ENCODE data around the gene TOP2A. TPM values are rescaled to one million over a fixed set of nuclear protein-coding genes. Genes with fewer than 3 reads are reported as not detected.

Gene TOP2A
- total RNA-seq, 2 donors from 2014 or later: 46.2 to 124 TPM

DNA sequence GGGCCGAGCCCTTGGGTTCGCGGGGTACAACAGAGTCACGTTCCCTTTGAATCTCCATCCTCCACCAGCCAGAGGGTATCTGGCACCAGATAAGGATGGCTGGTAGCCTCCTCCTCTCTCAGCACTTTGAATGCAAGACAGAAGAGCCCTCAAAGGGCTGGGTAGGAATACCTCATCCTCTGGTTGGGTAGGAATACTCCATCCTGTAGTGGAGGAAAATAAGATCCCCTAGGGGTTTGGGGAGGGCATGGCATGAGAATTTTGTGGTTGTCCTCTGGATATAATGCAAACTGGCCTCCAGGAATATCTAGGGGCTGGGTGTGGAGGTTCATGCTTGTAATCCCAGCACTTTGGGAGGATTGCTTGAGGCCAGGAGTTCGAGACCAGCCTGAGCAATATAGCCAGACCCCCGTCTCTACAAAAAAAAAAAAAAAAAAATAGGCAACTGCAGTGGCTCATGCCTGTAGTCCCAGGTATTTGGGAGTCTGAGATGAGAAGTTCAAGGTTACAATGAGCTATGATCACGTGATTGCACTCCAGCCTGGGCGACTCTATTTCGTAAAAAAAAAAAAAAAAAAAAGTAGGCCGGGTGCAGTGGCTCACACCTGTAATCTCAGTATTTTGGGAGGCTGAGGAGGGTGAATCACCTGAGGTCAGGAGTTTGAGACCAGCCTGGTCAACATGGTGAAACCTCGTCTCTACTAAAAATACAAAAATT lies 28.2 kb upstream of the TOP2A start:
- peak overlapping the region; percentile 93 to 99 for H3K9ac ChIP-seq (ENCODE audit: low read depth in 2 of 2, low read length in 2 of 2)
- H3K27me3 ChIP-seq: no peaks in the 10 kb centered on the region
- peak overlapping the region; percentile 74 for H3K4me3 ChIP-seq
- no peaks in the 10 kb centered on the region for H3K36me3 ChIP-seq
- TF ChIP-seq, protein P1, sequence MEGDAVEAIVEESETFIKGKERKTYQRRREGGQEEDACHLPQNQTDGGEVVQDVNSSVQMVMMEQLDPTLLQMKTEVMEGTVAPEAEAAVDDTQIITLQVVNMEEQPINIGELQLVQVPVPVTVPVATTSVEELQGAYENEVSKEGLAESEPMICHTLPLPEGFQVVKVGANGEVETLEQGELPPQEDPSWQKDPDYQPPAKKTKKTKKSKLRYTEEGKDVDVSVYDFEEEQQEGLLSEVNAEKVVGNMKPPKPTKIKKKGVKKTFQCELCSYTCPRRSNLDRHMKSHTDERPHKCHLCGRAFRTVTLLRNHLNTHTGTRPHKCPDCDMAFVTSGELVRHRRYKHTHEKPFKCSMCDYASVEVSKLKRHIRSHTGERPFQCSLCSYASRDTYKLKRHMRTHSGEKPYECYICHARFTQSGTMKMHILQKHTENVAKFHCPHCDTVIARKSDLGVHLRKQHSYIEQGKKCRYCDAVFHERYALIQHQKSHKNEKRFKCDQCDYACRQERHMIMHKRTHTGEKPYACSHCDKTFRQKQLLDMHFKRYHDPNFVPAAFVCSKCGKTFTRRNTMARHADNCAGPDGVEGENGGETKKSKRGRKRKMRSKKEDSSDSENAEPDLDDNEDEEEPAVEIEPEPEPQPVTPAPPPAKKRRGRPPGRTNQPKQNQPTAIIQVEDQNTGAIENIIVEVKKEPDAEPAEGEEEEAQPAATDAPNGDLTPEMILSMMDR (IDR thresholded peaks at IDR 0.05): no peak
- peak overlapping the region; percentile 91 for H3K27ac ChIP-seq
- peaks cover 26% of the 10 kb centered on the region for H3K4me1 ChIP-seq
- intact Hi-C loops (cut with DNase I): no loop called here
- no peaks in the 10 kb centered on the region for H3K9me3 ChIP-seq
- DNase-seq: no peak

DNA sequence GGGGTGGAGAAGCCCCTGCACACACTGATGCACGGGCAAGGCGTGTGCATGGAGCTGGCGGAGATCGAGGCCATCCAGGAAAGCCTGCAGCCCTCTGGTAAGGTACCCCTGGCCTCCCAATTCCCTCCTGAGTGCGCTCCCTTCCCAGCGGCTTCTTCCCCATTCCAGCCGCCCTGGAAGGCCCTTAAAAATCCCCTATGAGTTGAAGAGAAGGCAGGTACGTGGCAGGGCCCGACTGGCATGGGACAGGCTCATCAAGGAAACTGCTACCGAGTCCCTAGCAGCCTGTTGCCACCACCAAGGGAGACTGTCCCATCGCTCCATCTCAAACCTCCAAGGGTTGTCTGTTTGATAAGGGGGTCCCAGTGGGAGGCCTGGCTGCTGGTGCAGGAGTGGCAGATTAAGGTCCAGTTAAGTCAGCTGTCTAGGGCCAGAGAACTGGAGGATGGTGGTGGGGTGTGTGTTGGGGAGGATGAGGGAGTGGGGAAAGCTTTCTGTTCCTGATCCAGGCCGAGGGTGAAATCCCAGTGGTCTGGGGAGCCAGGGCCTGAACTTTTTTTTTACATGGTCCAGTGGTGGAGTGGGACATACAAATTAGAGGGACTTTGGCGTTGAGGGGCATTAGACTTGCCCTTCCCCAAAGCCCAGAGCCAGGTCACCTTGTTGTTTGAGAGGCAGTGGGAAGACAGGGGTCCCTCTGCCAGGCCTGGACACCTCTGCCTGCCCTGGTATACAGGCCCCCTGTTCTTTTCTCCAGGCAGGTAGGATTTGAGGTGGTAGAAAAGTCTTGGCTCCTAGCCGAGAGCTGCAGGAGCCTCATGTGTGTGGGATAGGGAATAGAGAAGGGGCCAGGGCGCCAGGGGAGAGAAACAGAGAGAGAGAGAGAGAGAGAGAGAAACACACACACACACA lies 26.5 kb upstream of the TOP2A start:
- no peaks in the 10 kb centered on the region for H3K9me3 ChIP-seq
- TF ChIP-seq, protein P1 (IDR thresholded peaks at IDR 0.05): no peak
- H3K4me1 ChIP-seq: peaks cover 17% of the 10 kb centered on the region
- peak overlapping the region; percentile 78 for H3K27ac ChIP-seq
- no peaks in the 10 kb centered on the region for H3K27me3 ChIP-seq
- H3K4me3 ChIP-seq: peak overlapping the region; percentile 74
- peak; percentile 49 for DNase-seq
- intact Hi-C loops (cut with DNase I): loop anchor here (5.0 kb wide), 1 partner anchor 33 kb away; no protein-coding TSS in a partner anchor
- peak overlapping the region; percentile 93 to 99 for H3K9ac ChIP-seq (ENCODE audit: low read depth in 2 of 2, low read length in 2 of 2)
- H3K36me3 ChIP-seq: no peaks in the 10 kb centered on the region

DNA sequence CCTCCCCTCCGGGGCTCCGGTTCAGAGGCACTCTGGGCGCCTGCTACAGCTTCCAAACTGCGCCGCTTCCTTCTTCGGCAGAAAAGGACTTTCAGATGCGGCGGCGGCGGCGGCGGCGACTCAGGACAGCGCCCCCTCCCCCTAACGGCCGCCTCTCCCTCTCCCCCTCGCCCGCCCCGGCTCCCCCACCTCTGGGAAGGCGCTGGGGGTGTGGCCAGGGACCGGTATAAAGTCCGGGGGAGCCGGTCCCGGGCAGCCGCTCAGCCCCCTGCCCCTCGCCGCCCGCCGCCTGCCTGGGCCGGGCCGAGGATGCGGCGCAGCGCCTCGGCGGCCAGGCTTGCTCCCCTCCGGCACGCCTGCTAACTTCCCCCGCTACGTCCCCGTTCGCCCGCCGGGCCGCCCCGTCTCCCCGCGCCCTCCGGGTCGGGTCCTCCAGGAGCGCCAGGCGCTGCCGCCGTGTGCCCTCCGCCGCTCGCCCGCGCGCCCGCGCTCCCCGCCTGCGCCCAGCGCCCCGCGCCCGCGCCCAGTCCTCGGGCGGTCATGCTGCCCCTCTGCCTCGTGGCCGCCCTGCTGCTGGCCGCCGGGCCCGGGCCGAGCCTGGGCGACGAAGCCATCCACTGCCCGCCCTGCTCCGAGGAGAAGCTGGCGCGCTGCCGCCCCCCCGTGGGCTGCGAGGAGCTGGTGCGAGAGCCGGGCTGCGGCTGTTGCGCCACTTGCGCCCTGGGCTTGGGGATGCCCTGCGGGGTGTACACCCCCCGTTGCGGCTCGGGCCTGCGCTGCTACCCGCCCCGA lies 25.7 kb upstream of the TOP2A start, which contains the start of gene IGFBP4:
TSS of gene IGFBP4 (plus strand) at position 255 of the 792 bp plus-strand sequence. CDS start at position 541, 286 bp downstream.
- peak within 1 kb of the TSS; percentile 93 to 99 for H3K9ac ChIP-seq (ENCODE audit: low read depth in 2 of 2, low read length in 2 of 2)
- H3K27ac ChIP-seq: peak within 1 kb of the TSS; percentile 78
- no peaks in the 10 kb centered on the region for H3K9me3 ChIP-seq
- DNase-seq: peak; percentile 86
- intact Hi-C loops (cut with DNase I): loop anchor here (5.0 kb wide), 1 partner anchor 34 kb away; no protein-coding TSS in a partner anchor
- peaks cover 11% of the 10 kb centered on the region for H3K4me1 ChIP-seq
- peak within 1 kb of the TSS; percentile 74 for H3K4me3 ChIP-seq
- H3K36me3 ChIP-seq: no peaks in the 10 kb centered on the region
- H3K27me3 ChIP-seq: no peaks in the 10 kb centered on the region
- TF ChIP-seq, protein P1 (IDR thresholded peaks at IDR 0.05): peak; percentile 23

DNA sequence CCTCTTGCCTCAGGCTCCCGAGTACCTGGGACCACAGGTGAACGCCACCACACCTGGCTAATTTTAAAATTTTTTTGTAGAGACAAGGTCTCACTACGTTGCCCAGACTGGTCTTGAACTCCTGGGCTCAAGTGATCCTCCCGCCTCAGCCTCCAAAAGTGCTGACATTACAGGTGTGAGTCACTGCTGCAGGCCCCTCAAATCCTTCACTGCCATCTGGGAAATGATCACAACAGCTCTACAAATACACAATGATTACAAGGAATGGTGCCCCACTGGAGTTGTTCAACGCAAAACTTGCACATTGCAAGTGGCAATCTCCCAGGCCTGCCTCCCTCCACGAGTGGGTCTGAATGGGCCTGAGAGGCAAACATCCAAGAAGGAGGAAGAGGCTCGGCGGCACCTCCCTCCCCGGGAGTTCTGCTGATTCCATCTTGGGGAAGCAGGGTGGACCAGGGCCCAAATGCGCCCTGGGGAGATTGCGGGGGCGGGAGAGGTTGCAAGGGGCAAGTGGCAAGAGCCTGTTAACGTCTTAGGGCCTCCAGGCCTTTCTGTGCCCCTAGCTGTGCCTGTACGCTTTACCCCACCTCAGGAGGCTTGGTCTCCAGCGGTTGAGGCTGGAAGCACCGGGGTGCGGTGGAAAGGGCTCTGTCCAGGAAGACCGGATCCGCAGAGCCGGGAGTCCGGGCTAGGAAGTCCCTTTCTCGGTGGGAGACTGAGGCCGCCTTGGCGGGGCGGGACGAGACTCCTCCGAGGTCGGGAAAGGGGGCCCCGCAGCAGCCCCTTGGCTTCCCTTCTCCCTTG lies 24.9 kb upstream of the TOP2A start:
- TF ChIP-seq, protein P1 (IDR thresholded peaks at IDR 0.05): no peak
- Histone ChIP-seq H3K4me3 (peak overlapping the region; percentile 74), H3K36me3 (no peaks in the 10 kb centered on the region), H3K9ac (ENCODE audit: low read depth in 2 of 2, low read length in 2 of 2) (peak overlapping the region; percentile 86 to 93), H3K27me3 (no peaks in the 10 kb centered on the region), H3K27ac (peak overlapping the region; percentile 78), H3K9me3 (no peaks in the 10 kb centered on the region), H3K4me1 (peaks cover 9% of the 10 kb centered on the region)
- DNase-seq: peak; percentile 55
- intact Hi-C loops (cut with DNase I): loop anchor here (5.0 kb wide), 1 partner anchor 35 kb away; no protein-coding TSS in a partner anchor
